ENCODE measurements around the gene NFATC2.

Gene NFATC2

DNA sequence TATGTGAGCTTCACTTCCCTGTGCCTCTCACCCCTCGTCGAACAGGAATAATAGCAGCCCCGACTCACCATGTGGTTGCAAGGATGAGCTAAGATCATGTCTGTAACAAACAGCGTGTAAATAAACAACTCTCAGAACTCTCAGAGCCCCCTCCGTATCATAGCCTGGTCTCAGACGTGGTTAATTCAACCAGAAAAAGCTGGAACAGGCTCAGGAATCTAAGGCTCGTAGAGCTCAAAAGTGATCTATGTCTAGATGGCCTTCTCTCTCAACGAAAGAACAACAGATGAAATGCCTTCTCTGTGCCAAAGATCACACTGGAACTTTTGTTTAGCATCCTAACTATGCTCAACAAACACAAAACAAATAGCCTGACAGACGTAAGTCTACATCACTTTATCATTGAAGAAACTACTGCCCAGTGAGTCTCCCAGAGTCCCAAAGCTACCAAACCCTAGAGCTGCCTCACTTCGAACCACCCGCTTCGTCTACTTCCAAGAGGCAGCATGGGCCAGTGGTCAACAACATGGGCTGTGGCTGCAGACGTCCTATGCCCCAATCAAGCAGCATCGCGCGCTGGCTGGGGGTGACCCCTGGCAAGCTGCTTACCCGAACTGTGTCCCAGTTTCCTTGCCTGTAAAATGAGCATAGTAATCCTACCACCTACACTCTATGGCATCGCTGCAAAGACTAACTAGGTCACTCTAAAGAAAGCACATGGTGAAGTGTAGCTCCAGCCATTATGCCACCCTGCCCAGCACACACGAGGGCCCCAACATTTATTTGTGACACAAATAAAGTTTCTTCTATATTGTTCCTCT, 35.1 kb downstream of the NFATC2 start:
- no peak for DNase-seq
- in situ Hi-C loops (cut with HindIII; ENCODE audit: low pct_ligation_motif_present, low pct_unique_long_range_greater_than_20kb, low sequenced_read_pairs): no loop called here

DNA sequence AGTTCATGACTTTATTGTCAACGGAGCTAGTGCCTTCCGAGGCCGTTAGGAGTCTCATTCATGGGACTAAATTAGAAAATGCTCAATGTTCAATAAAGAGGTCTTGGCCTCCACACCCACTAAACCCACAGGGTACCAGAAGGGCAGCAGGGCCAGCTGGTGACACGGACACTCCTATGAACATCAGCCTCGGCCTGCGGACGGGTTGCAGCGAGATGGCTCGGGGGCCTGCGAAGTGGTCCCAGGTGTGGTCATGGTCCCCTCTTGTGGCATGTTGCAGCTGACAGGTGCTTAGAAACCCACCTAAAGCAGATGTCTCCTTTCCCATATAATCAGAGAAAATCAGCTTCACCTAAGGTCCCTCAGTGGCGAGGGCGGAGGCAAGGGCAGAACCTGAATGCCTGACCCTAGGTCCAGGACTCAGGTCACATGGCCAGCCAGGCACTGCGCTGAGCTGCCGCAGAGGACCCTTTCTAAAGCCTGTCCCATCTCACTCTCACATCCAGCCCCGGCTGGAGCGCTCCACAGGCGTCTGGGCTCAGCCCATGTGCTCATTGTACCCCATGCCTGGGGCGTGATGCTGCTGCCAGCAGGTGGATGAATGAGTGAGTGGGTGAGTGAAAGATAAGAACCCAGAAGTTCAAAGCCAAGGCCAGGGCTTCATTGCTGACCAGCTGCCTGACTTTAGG, 35.8 kb downstream of the NFATC2 start:
- in situ Hi-C loops (cut with HindIII; ENCODE audit: low pct_ligation_motif_present, low pct_unique_long_range_greater_than_20kb, low sequenced_read_pairs): no loop called here
- DNase-seq: no peak

DNA sequence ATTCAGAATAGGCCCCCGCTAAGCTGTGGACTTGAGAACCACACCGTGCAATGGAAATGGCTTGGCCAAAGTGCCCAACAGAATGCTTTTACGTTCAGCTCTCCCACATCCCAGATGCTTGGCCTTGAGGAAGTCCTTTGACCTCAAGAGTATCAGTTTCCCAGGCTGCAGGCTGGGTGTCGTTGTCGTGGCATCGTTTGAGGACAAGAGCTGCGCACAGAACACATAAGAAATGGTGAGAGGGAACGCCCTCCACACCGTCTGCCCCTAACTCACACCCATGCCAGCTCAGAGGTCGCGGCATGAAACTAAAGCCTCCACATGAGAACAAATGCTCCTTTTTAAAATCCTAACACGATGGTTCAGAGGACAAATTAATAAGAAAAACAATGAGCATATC, 37.0 kb downstream of the NFATC2 start:
- in situ Hi-C loops (cut with HindIII; ENCODE audit: low pct_ligation_motif_present, low pct_unique_long_range_greater_than_20kb, low sequenced_read_pairs): no loop called here
- DNase-seq: no peak

DNA sequence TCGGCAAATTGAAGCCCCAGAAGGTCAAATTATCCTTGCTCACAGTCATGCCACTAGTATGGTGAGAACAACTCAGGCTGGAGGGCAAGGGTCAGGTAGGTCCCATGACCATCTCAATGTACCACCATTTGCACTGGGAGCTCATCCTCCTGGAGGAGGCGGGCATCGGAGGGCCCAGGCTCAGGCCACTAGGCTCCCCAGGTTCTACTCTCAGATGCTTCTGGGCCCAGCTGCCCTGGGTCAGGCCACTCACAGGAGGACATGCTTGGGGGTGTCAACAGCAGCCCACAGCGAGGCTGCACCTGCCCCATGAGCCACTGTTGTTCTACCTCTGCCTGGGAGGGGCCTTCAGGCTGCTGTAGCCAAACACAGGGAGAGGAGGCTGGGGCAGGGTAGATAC, 39.1 kb downstream of the NFATC2 start:
- in situ Hi-C loops (cut with HindIII; ENCODE audit: low pct_ligation_motif_present, low pct_unique_long_range_greater_than_20kb, low sequenced_read_pairs): no loop called here
- DNase-seq: no peak

DNA sequence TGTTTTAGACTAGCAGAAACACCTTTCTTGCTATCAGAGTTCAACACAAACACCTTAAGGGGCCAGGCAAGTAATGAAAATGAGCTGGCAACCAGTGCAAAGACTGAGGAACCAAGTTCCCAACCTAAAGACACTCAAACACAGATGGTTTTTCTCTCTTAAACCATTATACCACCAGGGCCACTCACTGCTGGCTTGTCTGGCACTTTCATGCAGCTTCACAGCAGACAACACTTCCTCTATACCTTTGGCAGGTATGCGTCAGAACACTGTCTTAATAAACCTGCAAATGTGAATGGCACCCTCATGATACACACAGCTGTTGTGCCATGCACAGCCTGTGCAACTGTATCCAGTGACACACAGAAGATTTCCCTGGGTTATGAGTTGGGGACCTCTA, 41.6 kb downstream of the NFATC2 start:
- no peak for DNase-seq
- in situ Hi-C loops (cut with HindIII; ENCODE audit: low pct_ligation_motif_present, low pct_unique_long_range_greater_than_20kb, low sequenced_read_pairs): no loop called here

DNA sequence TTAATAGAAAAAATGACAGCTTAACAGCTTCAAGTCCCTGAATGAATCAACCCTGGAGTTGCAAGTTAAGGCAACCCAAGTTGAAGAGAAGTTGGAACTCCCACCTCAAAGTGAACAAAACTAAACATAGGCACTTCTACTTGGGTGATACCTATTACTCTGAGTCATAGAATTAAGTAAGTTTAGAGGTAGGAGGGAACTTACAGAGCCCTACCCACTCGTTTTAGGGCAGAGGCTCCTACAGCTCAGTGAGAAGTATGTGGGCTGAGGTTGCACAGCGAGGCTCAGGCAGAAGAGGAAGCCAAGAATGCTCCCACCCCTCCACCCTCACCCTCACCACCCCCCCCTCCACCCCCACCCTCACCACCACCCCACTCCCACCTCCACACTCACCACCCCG, 42.2 kb downstream of the NFATC2 start:
- in situ Hi-C loops (cut with HindIII; ENCODE audit: low pct_ligation_motif_present, low pct_unique_long_range_greater_than_20kb, low sequenced_read_pairs): no loop called here

DNA sequence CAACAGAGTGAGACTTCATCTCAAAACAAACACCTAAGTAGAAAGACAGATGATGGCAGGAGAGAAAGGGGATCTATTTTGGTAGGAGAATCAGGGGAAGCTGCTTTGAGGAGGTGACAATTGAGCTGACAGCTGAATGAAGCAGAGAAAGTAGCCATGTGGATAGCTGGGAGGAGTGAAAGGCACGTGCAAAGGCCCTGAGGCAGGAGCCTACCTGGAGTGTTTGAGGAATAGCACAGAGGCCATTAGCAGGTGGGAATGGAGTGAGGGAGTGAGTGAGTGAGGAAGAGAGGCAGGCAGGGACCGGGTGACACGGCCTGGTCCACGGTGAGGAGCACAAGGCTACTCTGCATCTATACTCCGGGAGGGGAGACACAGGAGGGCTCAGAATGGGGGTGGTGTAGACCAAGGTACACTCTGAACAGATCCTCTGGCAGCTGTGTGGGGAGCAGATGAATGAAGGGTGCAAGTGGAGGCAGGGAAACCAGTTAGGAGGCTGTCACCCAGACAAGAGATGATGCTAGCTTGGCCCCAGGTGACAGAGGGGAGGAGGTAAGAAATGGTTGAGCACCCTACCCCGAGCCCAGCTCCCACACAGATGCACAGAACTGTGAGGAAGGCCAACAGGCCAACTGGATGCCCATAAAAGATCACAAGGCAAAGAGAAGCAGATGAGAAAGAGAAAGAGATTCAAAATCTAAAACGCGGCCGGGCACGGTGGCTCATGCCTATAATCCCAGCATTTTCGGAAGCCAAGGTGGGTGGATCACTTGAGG, 43.6 kb downstream of the NFATC2 start:
- in situ Hi-C loops (cut with HindIII; ENCODE audit: low pct_ligation_motif_present, low pct_unique_long_range_greater_than_20kb, low sequenced_read_pairs): no loop called here
- DNase-seq: no peak

More for the DNA sequence above, 42.2 kb downstream of the NFATC2 start:
- no peak for DNase-seq

DNA sequence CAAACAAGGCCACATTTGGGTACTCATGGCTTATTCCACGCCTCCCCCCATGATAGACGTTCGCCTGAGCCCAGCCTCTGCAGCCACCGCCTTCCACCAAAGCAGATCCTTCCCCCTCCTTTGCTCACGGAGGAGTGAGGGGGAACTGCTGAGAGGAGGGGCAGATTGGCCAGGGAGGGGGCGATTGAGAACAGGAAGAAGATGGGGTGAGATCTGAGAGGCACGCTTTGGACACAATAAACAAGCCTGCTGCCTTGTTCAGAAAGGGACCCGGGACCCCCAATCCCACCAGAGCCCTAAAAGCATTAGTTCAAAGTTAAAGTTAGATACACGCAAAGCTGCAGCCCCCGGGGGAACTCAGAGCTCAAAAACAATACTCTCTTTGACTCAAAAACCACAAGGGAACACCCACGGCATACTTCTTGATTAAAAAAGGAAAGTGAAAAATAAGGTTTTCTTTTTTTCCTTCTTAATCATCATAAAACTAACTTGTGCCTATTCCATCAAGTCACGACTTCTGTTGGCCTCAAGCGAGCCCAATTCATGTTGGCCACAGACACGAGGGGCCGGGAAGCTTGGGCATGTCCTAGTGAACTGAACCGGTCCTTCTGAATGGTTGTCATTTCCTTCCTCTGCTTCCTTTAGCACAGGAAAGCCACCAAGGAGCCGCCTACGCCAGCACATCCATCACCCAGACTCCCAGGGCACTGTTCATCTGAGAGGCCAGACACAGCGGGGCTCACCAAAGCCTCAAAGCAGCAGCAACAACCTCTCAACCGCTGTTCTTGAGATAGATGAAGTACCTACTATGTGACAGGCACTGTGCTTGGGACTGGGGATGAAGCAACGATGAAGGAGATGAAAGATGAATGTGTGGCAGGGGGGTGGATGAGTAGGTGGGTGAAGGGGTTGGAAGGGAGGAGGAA, 44.7 kb downstream of the NFATC2 start:
- no peak for DNase-seq
- in situ Hi-C loops (cut with HindIII; ENCODE audit: low pct_ligation_motif_present, low pct_unique_long_range_greater_than_20kb, low sequenced_read_pairs): no loop called here

DNA sequence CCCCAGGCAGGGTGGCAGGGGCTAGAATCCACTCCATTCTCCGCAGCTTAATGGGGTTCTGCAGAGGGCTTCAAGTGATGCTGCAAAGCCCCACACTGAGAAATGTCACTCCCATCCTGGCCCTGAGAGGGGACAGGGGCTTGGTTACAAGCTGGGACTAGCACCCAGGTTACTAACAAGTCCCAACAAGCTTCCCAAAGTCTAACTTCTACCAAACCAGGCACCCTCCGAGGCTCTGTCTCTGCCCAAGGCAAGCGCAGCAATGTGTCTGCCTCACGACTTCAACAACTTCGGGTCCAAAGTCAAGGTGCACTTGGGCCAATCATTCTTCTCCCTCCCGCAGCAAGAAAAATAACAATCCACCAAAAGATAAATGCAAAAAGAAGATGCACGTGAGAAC, 45.6 kb downstream of the NFATC2 start:
- in situ Hi-C loops (cut with HindIII; ENCODE audit: low pct_ligation_motif_present, low pct_unique_long_range_greater_than_20kb, low sequenced_read_pairs): no loop called here
- no peak for DNase-seq

DNA sequence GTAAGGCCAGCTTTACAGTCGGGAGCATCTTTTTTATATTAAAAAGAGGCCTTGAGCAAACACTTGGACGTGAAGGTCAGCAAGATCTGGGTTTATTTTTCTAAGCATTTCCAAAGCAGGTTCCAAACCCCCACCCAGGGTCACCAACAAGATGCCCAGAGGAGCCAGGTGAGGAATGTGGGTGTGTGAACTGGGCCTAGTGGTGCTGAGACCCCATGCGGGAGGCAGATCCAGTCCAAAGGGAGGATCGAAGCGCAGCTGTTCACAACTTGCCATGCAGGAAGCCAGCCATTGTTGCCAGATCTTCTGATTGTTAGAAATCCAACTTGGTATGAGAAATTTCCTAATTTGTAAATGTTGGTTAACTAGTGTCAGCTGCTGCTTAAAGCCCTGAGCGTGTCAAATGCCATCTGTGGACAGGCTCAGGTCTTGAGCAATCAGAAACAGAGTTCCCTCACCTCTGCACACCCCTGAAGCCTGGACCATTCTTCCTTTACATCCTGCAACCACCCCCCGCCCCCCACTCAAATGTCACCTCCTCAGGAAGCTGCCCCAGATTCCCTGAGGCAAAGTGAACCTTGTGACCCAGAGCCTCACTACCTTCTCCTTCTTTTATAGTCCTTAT, 46.5 kb downstream of the NFATC2 start:
- in situ Hi-C loops (cut with HindIII; ENCODE audit: low pct_ligation_motif_present, low pct_unique_long_range_greater_than_20kb, low sequenced_read_pairs): no loop called here
- DNase-seq: no peak

DNA sequence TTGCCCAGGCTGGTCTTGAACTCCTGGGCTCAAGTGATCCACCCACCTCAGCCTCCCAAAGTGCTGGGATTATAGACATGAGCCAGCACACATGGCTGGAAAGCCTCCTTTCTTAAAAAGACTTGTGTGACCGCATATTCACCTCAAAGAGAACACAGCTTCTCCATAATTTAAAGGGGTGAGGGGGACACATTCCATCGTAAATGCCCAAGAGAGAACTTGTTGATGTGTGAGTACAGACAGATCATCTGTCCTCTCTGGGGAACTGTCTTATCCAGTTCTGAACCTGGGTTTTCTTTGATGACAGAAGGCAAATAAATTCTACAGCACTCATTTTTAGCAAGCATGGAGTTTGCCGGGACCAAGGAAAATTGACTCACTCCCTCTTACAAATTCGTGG, 47.2 kb downstream of the NFATC2 start:
- in situ Hi-C loops (cut with HindIII; ENCODE audit: low pct_ligation_motif_present, low pct_unique_long_range_greater_than_20kb, low sequenced_read_pairs): no loop called here

DNA sequence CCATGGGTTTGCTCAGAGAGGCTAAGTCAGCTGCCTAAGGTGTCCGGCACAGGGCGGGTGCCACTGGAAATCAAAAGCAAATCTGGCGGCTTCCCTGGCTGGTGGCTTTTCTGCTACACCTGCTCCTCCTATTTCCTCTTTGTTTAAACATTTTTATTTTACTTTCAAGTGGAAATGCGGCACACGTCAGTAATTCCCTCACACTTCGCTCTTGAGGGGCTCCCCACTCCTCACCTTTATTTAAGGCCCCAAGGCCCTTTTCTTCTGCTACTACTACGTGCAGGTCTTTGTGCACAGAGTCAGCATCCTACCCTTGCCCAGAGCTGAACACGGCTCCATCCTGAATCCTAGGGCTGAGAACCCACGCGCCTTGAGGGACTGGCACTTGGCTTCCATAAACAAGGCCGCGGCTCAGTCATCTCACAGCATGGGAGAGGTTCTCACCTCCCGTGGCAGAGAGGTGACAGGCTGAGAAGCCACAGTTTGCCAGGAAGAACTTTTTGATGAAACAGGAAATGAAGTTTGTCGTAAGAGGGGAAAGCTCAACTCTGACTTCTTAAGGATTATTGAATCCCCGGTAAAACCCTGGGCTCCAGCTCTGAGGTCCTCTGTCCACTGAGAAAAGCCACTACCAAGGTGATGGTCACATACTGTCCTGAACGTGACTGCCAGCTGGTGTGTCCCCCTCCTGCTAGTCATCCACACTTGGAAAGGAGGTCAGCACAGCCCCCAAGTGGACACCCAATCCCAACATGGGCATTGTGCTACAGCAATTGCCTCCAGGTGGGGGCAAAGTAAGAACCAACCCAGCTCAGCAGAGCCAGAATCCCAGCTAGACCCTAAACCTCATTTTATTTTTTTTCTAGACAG, 48.0 kb downstream of the NFATC2 start:
- in situ Hi-C loops (cut with HindIII; ENCODE audit: low pct_ligation_motif_present, low pct_unique_long_range_greater_than_20kb, low sequenced_read_pairs): no loop called here
- no peak for DNase-seq

More for the DNA sequence above, 47.2 kb downstream of the NFATC2 start:
- no peak for DNase-seq

DNA sequence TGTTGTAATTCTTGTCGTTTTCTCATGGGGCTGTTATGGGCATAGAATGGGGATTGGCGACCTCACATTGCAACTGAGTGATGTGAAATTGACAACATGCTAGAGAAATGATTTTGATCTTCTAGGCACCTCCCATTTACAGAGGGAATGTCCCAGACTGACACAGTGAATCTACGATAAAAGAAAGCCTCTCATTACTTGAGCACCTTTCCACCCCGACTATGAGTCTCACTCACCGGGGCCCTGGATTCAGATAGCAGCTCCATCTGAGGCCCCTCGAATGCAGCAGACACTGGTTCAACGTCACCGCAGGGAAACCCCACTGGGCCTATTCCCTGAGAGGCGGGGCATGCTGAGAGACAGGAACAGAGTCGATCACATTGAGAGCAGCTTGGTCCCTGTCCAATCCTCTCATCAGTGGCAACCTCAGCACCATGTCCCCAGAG, 49.1 kb downstream of the NFATC2 start:
- in situ Hi-C loops (cut with HindIII; ENCODE audit: low pct_ligation_motif_present, low pct_unique_long_range_greater_than_20kb, low sequenced_read_pairs): no loop called here
- no peak for DNase-seq

DNA sequence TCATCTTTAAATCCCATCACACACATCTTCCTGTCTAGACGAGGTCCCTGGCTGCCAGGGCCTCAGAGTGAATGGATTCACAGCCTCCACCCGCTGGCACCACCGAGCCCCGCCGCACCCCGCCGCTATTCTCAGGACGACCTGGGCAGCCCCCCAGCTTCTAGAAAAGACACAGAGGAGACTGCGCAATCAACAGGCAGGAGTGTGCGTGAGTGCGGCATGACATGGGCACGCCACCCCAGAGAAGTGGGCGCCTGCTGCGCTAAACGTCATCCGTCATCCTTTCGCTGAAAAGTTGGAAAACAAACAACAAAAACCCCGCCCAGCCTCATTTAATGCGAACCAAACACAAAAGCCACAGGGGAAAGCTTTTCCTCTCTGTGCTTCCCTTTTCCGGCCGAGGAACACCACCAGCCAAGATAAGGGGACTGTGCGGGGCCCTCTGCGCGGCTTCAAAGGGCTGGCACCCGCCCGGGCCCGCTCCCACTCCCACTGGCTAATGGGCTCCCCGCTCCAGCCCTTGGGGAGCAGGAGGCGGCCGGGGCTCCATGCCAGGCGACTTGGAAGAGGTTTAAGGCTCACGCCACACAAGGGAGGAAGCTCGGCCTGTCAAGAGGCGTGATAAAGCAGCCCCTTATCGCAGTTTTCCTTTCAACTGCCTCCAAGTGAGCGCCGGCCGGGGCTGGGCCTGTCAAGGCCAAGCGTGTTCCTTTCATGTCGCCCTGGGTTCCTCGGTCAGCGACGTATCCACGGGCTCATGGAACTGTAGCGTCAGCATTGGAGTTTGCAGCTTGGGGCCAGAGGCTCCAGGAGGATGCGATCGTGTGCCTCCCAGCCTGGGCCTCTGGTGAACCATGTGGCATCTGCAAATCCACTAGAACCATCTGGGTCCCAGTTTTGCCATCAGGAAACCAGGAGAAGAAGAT, 50.1 kb downstream of the NFATC2 start:
- DNase-seq: no peak
- in situ Hi-C loops (cut with HindIII; ENCODE audit: low pct_ligation_motif_present, low pct_unique_long_range_greater_than_20kb, low sequenced_read_pairs): no loop called here

DNA sequence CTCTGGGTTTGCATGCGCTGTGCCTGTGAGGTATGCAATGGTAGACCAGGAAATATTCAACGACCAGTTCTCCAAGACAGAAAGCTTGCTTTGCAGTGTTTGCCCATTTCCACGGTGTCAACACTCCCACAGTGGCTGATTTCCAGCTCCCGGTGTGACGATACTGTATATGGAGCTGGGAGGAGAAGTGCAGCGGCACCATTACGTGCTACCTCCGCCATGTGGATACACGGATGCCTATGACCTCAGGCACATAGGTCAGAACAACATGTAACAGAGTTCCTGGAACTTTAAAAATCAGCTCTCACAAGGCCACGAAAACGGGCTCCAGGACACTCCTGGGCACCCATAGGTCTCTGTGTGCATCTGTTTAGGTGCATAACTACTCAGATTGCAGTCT, 51.1 kb downstream of the NFATC2 start:
- in situ Hi-C loops (cut with HindIII; ENCODE audit: low pct_ligation_motif_present, low pct_unique_long_range_greater_than_20kb, low sequenced_read_pairs): no loop called here

DNA sequence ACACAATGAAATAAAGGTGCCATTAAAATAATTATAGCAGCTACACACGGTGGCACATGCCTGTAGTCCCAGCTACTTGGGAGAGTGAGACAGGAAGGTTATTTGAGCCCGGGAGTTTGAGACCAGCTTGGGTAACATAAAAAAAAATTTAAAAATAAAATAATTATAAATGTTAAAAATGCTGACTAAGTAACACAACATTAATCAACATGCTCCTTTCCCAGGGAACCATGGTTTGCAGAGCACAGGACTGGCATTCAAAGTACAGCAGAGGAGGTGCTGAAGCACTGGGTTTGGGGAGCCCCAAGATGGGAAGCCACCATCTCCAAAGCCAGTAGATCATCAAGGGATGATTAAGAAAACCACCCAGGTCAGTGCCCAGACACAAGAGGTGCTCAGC, 51.9 kb downstream of the NFATC2 start:
- in situ Hi-C loops (cut with HindIII; ENCODE audit: low pct_ligation_motif_present, low pct_unique_long_range_greater_than_20kb, low sequenced_read_pairs): no loop called here
- DNase-seq: no peak

More for the DNA sequence above, 51.1 kb downstream of the NFATC2 start:
- DNase-seq: no peak

Data from ACHN (cell line).